HG03520 (cell line): Measurements from ENCODE around the gene DAW1.

Experiments
- ATAC-seq: cut with Tn5 transposase; IDR thresholded peaks from one replicate; pipeline ENCODE4 v1.9.1; 2021; ENCODE audit warnings: mild to moderate bottlenecking, moderate library complexity; ENCODE audit not compliant: unreplicated experiment

Gene DAW1

DNA sequence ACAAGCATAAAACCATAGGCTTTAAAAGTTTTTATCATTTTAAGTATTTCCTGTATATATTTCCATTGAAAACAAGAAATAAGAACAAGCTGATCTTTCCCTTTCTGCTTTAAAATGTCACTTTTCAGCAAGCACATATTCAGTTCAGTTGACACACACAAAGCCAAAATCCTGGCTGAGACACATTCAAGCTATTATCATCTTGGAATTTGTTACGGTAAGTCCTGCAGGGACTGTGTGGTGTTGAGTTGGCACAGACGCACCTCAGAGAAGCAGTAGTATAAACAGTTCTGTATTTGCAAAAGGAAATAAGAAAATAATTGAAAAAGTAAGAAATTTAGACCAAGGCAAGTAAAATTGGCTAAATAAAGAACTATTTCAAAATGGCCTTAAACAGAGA is 10.4 kb upstream of the DAW1 start:
- ATAC-seq: no peak

DNA sequence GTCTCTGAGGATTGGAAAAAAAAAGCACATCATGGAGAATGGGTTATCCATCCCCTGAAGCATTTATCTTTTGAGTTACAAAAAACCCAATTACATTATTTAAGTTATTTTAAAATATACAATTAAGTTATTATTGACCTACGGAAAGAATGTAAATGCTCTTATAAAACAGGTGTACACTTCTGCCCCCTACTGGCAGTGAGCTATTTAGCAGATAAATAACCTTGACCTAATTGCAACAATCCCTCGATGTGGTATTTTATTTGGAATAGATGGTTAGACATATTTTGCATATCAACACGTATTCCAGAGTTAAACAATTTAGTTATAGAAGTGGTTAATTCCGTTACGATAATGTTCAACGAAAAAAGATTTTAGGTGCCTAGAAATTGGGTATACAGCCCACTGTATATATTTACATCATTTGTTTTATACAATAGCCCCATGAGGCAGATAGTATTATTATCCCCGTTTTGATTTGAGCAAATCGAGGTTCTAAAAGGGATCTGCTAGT is 9.1 kb upstream of the DAW1 start:
- ATAC-seq: peak; percentile 43

DNA sequence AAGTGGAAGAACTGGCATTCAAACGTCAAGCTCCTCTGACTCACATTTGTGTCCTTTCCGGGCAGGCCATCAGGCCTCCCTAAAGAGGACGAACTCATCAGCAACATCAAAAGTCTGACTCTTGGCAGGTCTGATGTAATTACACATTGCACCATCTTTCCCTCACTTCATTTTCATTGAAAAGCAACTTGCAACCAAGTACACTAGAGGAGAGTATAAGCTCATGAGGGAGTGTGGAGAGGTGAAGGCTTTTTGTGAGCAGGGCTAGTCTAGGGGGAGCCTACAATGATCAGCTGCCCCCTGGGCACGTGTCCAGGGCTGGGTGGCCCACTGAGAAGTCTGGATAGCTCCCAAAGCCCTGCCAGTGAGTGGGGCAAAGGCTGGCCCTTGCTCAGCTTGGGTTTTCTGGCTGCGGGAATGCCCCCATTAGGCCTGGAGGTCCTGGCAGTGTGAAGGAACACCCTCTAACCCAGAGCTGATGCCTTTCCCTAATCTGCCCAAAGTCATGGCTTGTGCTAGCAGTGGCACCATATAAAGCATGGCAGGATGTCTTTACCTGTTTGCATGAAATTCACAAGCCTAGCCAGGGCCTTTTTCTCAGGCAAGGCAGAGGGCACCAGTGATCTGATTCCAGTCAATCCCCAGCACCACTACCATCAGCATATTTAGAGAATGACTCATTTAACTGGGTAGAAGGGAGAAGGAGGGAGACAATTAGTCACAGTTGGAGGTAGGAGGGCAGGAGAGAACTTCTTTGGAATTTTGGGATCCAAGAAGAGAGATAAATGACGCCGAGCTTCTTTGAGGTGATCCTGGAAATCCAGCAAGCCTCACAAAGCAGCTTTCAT is 8.5 kb upstream of the DAW1 start:
- no peak for ATAC-seq

- ATAC-seq: no peak
Measured at GRCh38 chr2:227864161-227864756, 7.2 kb upstream of the DAW1 start.

DNA sequence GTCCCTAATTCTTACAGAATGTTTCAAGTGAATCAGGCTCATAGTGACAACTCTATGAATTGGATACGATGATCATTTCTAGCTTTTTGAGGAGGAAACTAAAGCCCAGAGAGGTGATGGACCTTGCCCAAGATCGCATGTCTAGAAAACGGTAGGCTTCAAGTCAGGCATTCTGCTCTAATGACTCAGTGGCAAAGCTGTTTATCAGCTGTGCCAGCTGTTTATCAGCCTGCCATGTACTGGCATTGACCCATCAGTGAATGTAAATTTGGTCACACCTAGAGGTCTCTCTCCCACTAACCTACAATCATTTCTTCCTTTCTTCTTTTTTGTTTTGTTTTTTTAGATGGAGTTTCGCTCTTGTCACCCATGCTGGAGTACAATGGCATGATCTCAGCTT is 6.1 kb upstream of the DAW1 start:
- no peak for ATAC-seq

DNA sequence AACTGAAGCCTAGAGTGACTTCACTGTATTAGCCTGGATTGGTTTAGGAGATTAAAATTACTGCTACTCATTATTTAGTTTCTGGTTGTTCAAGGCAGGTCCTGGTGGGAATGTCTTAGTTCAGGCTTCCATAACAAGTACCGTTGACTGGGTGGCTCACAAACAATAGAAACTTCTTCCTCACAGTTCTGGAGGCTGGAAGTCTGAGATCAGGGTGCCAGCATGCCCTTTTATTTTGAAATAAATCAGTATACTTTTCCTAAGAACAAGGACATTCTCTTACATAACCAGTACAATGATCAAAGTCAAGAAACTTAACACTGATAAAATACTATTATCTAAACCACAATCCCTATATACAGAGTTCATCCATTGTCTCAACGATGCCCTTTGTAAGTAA is 4.0 kb upstream of the DAW1 start:
- no peak for ATAC-seq

- no peak for ATAC-seq
Measured at GRCh38 chr2:227870710-227871374, 589 bp upstream of the DAW1 start.

DNA sequence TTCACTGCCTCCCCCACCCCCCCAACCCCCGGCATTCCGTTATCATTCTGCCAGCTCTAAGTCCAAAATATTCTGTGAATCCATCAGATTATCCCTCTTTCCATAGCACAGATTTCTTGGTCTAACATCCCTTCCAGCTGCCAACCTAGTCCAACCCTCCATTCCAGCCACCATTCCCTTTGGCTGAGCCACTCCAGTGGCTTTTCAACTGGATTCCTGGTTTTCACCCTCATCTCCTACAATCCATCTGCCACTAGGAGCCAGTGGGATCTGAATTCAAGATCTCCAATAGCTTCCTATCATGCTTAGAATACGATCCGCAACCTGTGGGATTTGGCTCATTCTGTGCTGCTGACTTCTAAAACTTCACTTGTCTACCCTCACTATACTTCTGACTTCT is 1.2 kb downstream of the DAW1 start:
- no peak for ATAC-seq

GRCh38 chr2:227876300-227876801 is 4.9 kb downstream of the DAW1 start:
- no peak for ATAC-seq

- ATAC-seq: no peak
Measured at GRCh38 chr2:227877421-227878310, 6.2 kb downstream of the DAW1 start.

GRCh38 chr2:227880460-227880859 is 9.0 kb downstream of the DAW1 start:
- ATAC-seq: no peak

- ATAC-seq: peak; percentile 94
Measured at GRCh38 chr2:227881866-227882517, 10.6 kb downstream of the DAW1 start.

GRCh38 chr2:227884511-227884947 is 13.1 kb downstream of the DAW1 start:
- peak; percentile 86 for ATAC-seq

DNA sequence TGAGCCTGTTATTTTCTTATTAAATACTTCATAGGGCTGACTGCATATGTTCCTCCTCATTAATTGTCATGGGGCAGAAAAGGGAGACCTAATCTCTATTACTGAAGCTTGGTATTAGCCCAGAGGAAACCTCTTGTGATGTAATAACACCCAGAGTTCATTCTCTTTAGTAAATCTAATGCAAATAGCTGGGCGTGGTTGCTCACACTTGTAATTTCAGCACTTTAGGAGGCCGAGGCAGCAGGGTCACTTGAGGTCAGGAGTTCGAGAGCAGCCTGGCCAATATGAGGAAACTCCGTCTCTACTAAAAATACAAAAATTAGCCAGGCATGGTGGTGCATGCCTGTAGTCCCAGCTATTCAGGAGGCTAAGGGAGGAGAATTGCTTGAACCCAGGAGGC is 14.7 kb downstream of the DAW1 start:
- ATAC-seq: no peak

- ATAC-seq: no peak
Measured at GRCh38 chr2:227888289-227888688, 16.9 kb downstream of the DAW1 start.

- no peak for ATAC-seq
Measured at GRCh38 chr2:227889336-227889735, 17.9 kb downstream of the DAW1 start.

GRCh38 chr2:227890495-227891079 is 19.2 kb downstream of the DAW1 start:
- peak; percentile 81 for ATAC-seq

GRCh38 chr2:227891673-227892072 is 20.2 kb downstream of the DAW1 start:
- no peak for ATAC-seq

DNA sequence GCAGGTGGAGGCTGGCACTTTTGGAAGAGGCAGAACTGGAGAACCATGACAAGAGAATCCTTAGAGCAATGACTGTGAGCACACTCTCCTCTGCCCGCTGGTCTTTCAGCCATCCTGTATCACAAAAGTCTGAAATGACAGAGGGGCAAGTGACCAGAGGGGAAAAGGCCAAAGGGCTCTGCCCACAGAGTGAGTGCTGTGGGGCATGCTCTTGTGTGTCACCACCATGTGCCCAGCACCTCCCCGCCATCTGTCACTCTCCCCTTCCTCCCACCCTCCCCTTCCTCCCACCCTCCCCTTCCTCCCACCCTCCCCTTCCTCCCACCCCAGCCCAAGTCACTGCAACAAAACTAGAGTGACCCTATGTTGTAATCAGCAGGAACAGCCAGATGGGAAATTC is 31.9 kb downstream of the DAW1 start:
- ATAC-seq: no peak

- no peak for ATAC-seq
Measured at GRCh38 chr2:227906991-227907390, 35.6 kb downstream of the DAW1 start.
